Myocyte (in vitro differentiated cells): ENCODE measurements around the gene PKN1. TPM values are rescaled to one million over a fixed set of nuclear protein-coding genes. Genes with fewer than 3 reads are reported as not detected.
A peak's percentile ranks its signal among the peaks of the same experiment; 100 is the strongest.
"Not testable (repeated sequence)": the region's sequence is repeated elsewhere in the genome, so short reads cannot be mapped to it uniquely, and the experiment has no call there.

ENCODE experiments used
- DNase-seq: peaks from one replicate; pipeline ENCODE4 v3.0.0-alpha.2; 2012; ENCODE audit warnings: low read depth
- total RNA-seq: library from RNA; depleted of rRNA; stranded (reverse); fragments of >200 nt; gene quantifications from 2 replicates; pipeline ENCODE4 v1.2.3, GENCODE V29; 2014

PKN1 gene
- total RNA-seq, 1 donor from 2014 or later, result 94.9 TPM

DNA sequence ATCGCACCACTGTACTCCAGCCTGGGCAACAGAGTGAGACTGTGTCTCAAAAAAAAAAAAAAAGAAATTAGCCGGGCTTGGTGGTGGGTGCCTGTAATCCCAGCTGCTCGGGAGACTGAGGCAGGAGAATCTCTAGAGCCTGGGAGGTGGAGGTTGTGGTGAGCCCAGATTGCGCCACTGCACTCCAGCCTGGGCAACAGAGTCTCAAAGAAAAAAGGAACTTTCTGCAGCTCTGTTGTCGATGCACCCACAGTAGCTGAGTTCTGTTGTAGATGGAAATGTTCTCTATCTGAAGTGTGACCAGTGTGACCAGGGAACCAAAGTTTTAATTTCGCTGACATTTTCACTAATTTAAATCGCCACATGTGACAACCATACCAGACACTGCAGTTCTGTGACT is 29.3 kb downstream of the PKN1 start:
- not testable (repeated sequence) for DNase-seq

GRCh38 chr19:14463747-14464146 is 30.6 kb downstream of the PKN1 start:
- no peak for DNase-seq

DNA sequence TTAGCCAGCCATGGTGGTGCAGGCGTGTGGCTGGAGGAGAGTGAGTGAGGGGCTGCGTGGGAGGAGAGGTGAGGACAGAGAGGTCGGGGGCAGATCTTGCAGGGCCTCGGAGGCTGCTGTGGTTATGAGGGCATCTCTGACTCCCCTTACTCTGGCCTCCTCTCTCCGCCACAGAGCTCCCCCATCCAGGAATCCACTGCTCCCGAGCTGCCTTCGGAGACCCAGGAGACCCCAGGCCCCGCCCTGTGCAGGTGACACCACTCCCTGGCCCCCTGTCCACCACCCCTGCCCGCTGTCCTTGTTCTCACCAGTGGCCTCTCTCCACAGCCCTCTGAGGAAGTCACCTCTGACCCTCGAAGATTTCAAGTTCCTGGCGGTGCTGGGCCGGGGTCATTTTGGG is 34.3 kb downstream of the PKN1 start:
- DNase-seq, result no peak

- no peak for DNase-seq
Measured at GRCh38 chr19:14467816-14468215, 34.7 kb downstream of the PKN1 start.

DNA sequence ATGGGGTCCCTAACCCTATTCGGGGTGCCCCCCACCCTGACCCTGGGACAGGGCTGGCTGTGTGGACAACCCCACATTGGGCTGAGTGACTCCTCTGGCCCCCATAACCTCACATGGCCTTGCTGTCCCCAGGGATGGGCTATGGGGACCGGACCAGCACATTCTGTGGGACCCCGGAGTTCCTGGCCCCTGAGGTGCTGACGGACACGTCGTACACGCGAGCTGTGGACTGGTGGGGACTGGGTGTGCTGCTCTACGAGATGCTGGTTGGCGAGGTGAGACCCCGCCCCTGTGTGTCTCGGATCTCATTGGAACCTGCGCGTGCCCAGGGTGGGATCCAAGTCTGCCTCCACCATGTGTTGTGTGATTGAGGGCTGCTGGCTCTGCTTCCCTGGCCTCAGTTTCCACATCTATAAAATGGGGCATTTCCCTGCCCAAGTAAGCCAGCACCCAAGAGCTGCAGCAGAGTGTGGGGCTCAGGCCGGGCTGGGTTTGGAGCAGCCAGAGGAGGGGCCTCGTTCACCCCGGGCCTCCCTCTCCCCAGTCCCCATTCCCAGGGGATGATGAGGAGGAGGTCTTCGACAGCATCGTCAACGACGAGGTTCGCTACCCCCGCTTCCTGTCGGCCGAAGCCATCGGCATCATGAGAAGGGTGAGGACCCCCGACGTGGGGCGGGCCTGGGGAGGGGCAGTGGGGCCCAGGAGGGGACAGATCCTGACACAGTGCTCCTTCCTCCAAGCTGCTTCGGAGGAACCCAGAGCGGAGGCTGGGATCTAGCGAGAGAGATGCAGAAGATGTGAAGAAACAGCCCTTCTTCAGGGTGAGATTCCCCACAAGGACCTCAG is 37.1 kb downstream of the PKN1 start:
- no peak for DNase-seq

DNA sequence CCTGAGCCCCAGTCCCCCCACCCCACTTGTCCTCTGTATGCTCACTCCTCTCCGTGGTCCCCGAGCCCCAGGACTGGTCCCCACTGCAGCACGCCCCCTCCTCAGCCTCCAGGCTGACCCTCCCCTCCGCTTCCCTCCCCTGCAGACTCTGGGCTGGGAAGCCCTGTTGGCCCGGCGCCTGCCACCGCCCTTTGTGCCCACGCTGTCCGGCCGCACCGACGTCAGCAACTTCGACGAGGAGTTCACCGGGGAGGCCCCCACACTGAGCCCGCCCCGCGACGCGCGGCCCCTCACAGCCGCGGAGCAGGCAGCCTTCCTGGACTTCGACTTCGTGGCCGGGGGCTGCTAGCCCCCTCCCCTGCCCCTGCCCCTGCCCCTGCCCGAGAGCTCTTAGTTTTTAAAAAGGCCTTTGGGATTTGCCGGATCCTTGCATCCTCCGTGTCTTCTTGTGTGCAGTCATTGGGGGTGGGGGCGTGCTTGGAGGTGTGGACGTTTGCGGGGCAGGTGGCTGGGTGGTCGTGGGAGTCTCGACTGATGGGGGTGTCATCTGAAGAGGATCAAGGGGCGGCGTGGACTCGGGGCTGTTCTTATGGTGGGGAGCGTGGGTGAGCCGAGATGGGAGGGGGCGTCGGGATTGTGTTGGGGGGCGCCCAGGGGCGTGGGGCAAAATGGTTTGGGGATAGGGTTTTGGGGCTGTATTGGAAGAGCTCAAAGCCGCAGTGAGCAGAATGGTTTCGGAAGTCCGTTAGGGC is 38.5 kb downstream of the PKN1 start:
- no peak for DNase-seq

GRCh38 chr19:14472202-14472938 is 39.3 kb downstream of the PKN1 start:
- peak; percentile 38 for DNase-seq

DNA sequence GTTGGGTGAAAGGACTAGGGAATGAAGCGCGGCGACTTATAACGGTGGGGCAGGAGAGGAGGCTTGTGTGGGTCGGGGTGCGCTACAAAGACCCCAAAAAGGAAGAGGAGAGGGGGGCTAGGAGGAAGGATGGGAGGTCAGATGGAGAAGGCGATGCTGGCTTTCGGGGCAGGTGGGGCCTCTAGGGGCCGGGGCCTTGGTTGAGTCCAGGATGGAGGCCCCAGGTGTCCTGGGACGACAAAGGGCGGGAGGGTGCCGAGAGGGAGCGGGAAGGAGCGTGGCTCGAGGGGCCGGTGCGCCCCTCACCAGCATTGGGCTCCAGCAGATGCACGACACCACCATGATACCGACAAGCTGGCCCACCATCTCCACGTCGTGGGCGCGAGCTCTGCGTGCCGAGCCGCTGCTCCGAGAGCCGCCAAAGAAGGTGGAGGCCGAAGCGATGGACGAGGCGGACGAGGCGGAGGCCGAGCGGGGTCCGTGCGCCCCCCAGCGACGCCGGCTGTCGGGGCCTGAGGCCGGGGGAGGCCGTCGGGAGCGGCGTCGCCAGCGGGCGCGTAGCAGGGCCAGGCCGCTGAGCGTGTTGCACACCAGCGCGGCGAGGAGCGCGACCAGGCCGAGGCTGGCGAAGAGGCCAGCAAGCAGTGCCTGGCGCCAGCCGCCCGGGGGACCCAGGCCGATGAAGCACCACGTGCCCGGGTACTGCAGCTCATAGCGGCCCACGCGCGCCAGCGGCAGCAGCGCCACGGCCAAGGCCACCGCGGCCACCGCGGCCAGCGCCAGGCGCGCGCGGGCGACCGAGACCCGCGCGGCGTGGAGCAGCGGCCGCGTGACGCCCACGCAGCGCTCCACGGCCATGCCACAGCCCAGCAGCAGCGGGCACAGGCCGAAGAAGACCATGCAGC is 40.2 kb downstream of the PKN1 start:
- DNase-seq, result no peak

- no peak for DNase-seq
Measured at GRCh38 chr19:14473978-14474578, 41.0 kb downstream of the PKN1 start.

- no peak for DNase-seq
Measured at GRCh38 chr19:14474827-14475226, 41.7 kb downstream of the PKN1 start.

GRCh38 chr19:14475251-14476073 is 42.4 kb downstream of the PKN1 start, which contains the start of gene PTGER1:
TSS of gene PTGER1 (minus strand) at chr19:14475354. CDS start at chr19:14474320, 1,034 bp downstream.
- no peak for DNase-seq

DNA sequence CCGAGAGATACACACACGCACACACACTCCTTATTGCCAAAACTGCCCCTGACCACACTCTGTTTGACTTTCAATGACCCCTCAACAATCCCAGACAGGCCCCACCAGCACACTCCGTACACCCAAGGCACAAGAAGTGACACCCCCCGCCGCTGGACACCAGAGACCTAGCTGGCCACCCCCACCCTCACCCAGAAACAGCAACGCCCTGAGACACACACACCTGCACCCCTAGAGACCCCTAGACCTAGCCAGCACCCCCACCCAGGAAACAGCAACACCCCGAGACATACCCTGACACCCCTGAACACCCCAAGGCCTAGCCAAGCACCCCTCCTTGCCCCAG is 43.2 kb downstream of the PKN1 start:
- DNase-seq, result no peak

- DNase-seq, result peak; percentile 81
Measured at GRCh38 chr19:14476673-14477401, 43.7 kb downstream of the PKN1 start.

DNA sequence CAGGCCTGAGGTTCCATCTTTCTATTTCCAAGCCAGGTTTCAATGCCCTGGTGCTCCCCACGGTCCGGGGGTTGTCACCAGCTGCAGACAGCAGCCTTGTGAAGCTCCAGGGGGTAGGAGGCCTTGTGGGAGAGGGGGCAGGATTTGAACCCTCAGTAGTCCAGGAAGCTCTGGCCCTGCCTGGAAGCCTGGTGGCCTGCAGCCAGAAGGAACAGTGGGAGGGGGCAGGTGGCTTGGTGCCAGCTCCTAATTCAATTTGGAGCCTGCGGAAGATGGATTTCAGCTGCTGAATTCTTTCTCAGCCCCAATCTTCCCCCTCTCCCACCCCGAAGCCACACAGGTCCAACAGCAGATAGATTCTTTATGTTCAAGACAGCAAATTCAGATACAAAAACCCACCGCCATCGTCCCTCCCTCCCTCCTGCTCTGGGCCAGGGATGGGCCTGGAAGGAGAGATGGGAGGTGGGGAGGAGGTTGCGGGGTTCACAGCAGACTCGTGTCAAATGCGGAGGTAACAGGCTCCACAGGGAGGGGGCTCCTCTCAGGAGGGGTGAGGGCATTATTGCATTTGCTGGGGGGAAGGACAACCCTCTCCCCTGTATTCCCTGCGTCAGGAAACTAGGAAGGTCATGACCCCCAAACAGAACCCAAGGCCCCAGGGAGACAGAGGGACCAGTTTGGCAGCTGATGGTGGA is 44.5 kb downstream of the PKN1 start:
- DNase-seq, result no peak

DNA sequence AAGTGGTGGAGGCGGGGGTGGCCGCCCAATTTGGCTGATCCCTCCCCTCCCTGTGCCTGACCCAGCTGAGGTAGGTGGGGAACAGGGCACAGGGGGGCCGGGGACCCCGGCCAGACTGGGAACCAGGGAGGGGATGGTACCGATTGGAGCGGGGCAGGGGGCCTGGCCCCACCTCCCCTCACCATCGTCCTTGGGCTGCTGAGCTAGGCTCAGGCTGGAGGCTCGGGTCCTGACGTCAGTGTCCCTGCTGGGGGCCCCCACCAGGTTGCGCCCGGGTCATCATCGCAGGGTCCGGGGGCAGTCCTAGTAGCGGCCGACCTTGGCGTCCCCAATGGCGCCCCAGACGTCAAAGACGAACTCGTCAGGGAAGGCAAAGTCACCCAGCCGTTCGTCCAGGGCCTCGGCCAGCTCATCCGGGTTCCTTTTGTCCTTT is 45.0 kb downstream of the PKN1 start:
- DNase-seq, result no peak

GRCh38 chr19:14479309-14479974 is 46.3 kb downstream of the PKN1 start:
- DNase-seq, result no peak

- no peak for DNase-seq
Measured at GRCh38 chr19:14479975-14480699, 47.0 kb downstream of the PKN1 start.
